MCF 10A (cell line): ENCODE measurements around the gene PBRM1. TPM values are rescaled to one million over a fixed set of nuclear protein-coding genes. Genes with fewer than 3 reads are reported as not detected.
"Not testable (repeated sequence)": the region's sequence is repeated elsewhere in the genome, so short reads cannot be mapped to it uniquely, and the experiment has no call there.

ENCODE experiments used
- BruUV-seq: library from RNA; stranded (reverse); fragments of 400-500 nt; replicated peaks from 2 replicates; lab custom pipeline; 2021; lab: Mats Ljungman, UMichigan
- CTCF ChIA-PET: fragments of 300-600 bp; sonication (Branson Sonifier 250); formaldehyde crosslinking; extraction: SDS; loops from one replicate; lab custom pipeline; 2021; ENCODE audit warnings: antibody characterized with exemption, inconsistent platforms; lab: Yijun Ruan, JAX
- POLR2A ChIA-PET: fragments of 300-600, 350-650 bp; sonication (Branson Sonifier 250); formaldehyde crosslinking; extraction: SDS; loops from one replicate; lab custom pipeline; 2020; ENCODE audit warnings: antibody characterized with exemption, inconsistent platforms; lab: Yijun Ruan, JAX
- DNase-seq: peaks from one replicate; pipeline ENCODE4 v3.0.0-alpha.2; 2018; ENCODE audit not compliant: unreplicated experiment
- H3K27ac Mint-ChIP-seq: one replicate; pipeline ENCODE4 v1.8.0; 2022; ENCODE audit warnings: mild to moderate bottlenecking, low read depth, mixed read lengths; ENCODE audit not compliant: unreplicated experiment
- H3K27me3 Mint-ChIP-seq: one replicate; pipeline ENCODE4 v1.8.0; 2022; ENCODE audit warnings: mixed read lengths; ENCODE audit not compliant: insufficient read depth, unreplicated experiment
- H3K36me3 Mint-ChIP-seq: one replicate; pipeline ENCODE4 v1.8.0; 2022; ENCODE audit warnings: mild to moderate bottlenecking, moderate library complexity, mixed read lengths; ENCODE audit not compliant: insufficient read depth, unreplicated experiment
- H3K4me1 Mint-ChIP-seq: one replicate; pipeline ENCODE4 v1.8.0; 2022; ENCODE audit warnings: mixed read lengths; ENCODE audit not compliant: insufficient read depth, unreplicated experiment
- H3K4me3 Mint-ChIP-seq: one replicate; pipeline ENCODE4 v1.8.0; 2022; ENCODE audit warnings: mild to moderate bottlenecking, moderate library complexity, mixed read lengths; ENCODE audit not compliant: unreplicated experiment
- H3K9me3 Mint-ChIP-seq: one replicate; pipeline ENCODE4 v1.8.0; 2022; ENCODE audit warnings: mixed read lengths; ENCODE audit not compliant: unreplicated experiment
- CTCF ChIP-seq: fragments of 200-600 bp; IDR thresholded peaks from one replicate; pipeline ENCODE4 v1.8.0; 2022; ENCODE audit warnings: antibody characterized with exemption, mild to moderate bottlenecking; ENCODE audit not compliant: unreplicated experiment
- intact Hi-C: fragments of 100-400 bp; cut with micrococcal nuclease; formaldehyde crosslinking; loops from 2 replicates; pipeline ENCODE4 v1.14.1; 2022
- total RNA-seq: library from RNA; stranded (reverse); gene quantifications from 2 replicates; pipeline ENCODE4 v1.2.3, GENCODE V29; 2022

Gene PBRM1
- total RNA-seq, 1 experiment from 2014 or later: 56.9 TPM

- Mint-ChIP-seq H3K9me3 (no peaks in the 10 kb centered on the region), H3K4me3 (no peak overlapping the region), H3K4me1 (no peaks in the 10 kb centered on the region), H3K27me3 (no peaks in the 10 kb centered on the region), H3K36me3 (no peaks in the 10 kb centered on the region), H3K27ac (no peak overlapping the region)
- ChIA-PET POLR2A (interaction anchor here (0.7 to 0.8 kb wide), 2 partner anchors 156 to 831 kb away, joined by 4 to 5 read pairs; no protein-coding TSS in a partner anchor), CTCF (interaction anchor here (0.6 kb wide), 1 partner anchor 297 kb away, joined by 3 read pairs; no protein-coding TSS in a partner anchor)
- DNase-seq: no peak
- no TSS peak for BruUV-seq
- intact Hi-C loops: no loop called here
- no peak for TF ChIP-seq CTCF
These were observed 156.9 kb downstream of the PBRM1 start for GRCh38 chr3:52528586-52529375.

- DNase-seq: no peak
- Mint-ChIP-seq H3K27me3 (no peaks in the 10 kb centered on the region), H3K9me3 (no peaks in the 10 kb centered on the region), H3K4me1 (no peaks in the 10 kb centered on the region), H3K27ac (no peak overlapping the region), H3K4me3 (no peak overlapping the region), H3K36me3 (no peaks in the 10 kb centered on the region)
- no TSS peak for BruUV-seq
- ChIA-PET POLR2A (no interaction called here), CTCF (no interaction called here)
- intact Hi-C loops: no loop called here
- no peak for TF ChIP-seq CTCF
These were observed 157.8 kb downstream of the PBRM1 start for GRCh38 chr3:52527732-52528585.

GRCh38 chr3:52527039-52527731 lies 158.5 kb downstream of the PBRM1 start:
- POLR2A ChIA-PET: interaction anchor here (0.7 to 0.8 kb wide), 2 partner anchors 9 to 10 kb away, joined by 4 to 5 read pairs; partner anchors contain the start of gene UQCC5
- CTCF ChIA-PET: interaction anchor here (0.6 kb wide), 1 partner anchor 109 kb away, joined by 3 read pairs; no protein-coding TSS in a partner anchor
- H3K9me3 Mint-ChIP-seq: no peaks in the 10 kb centered on the region
- H3K27me3 Mint-ChIP-seq: no peaks in the 10 kb centered on the region
- intact Hi-C loops: no loop called here
- DNase-seq: no peak
- no peak overlapping the region for H3K4me3 Mint-ChIP-seq
- H3K27ac Mint-ChIP-seq: no peak overlapping the region
- no peak for TF ChIP-seq CTCF
- no peaks in the 10 kb centered on the region for H3K4me1 Mint-ChIP-seq
- H3K36me3 Mint-ChIP-seq: no peaks in the 10 kb centered on the region
- no TSS peak for BruUV-seq

- H3K27me3 Mint-ChIP-seq, H3K9me3 Mint-ChIP-seq, DNase-seq, H3K4me3 Mint-ChIP-seq, intact Hi-C loops, H3K36me3 Mint-ChIP-seq, H3K27ac Mint-ChIP-seq, BruUV-seq, H3K4me1 Mint-ChIP-seq: not testable (repeated sequence)
- ChIA-PET POLR2A (interaction anchor here (0.7 to 0.9 kb wide), 3 partner anchors 10 to 35 kb away, joined by 4 to 5 read pairs (median 4); partner anchors contain the start of gene UQCC5), CTCF (interaction anchor here (0.6 kb wide), 1 partner anchor 110 kb away, joined by 3 read pairs; no protein-coding TSS in a partner anchor)
These were observed 159.1 kb downstream of the PBRM1 start for GRCh38 chr3:52526671-52527038.
